HG02571 (cell line): ENCODE data around the gene TMEM139.
"Not testable (repeated sequence)": the region's sequence is repeated elsewhere in the genome, so short reads cannot be mapped to it uniquely, and the experiment has no call there.

Experiments
- ATAC-seq: cut with Tn5 transposase; IDR thresholded peaks from one replicate; pipeline ENCODE4 v1.9.1; 2021; ENCODE audit warnings: mild to moderate bottlenecking, moderate library complexity; ENCODE audit not compliant: unreplicated experiment

Gene TMEM139

GRCh38 chr7:143287935-143288826, 3.4 kb downstream of the TMEM139 start, which contains the start of gene CASP2:
Gene CASP2, plus strand, starts transcription at chr7:143288351. Its CDS starts 105 bp downstream, at chr7:143288456.
- ATAC-seq, result peak; percentile 89

DNA sequence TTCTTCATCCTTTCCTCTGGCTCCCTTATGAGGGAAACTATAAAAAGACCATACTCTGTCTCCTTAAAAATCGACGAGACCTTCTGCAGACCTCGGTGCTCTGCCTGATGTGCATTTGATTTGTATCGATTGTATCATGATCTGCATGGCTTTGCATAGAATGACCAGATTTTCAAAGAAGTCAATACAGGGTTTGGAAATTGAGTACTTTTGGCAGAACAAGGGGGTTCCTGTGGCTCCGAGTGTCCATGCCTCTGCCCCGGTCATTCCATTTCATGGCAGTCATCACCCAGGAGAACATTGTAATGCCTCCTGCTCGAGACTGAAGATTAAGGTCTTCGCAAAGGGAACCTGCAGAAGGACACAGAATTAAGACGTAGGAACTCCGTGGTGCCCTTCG, 4.1 kb downstream of the TMEM139 start:
- no peak for ATAC-seq

DNA sequence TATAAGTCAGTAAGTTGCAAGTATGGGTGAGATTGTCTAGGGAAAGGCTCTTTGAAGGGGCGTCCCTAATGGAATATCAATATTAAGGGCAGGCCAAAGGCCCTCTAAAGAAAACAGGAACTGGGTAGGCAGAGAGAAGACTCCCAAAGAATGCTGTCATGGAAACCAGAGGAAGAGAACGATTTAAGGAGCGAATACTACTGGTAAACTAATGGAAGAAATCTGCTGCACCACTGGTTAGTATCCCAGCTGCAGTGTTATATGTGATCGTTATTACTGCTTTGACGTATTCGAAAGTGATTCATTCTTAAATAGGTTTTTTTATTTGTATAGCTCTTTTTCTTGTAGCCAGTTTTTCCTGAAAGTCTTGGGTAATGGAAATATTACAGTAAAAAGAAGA, 4.7 kb downstream of the TMEM139 start:
- no peak for ATAC-seq

- not testable (repeated sequence) for ATAC-seq
Observed at GRCh38 chr7:143289888-143290287, 5.1 kb downstream of the TMEM139 start.

DNA sequence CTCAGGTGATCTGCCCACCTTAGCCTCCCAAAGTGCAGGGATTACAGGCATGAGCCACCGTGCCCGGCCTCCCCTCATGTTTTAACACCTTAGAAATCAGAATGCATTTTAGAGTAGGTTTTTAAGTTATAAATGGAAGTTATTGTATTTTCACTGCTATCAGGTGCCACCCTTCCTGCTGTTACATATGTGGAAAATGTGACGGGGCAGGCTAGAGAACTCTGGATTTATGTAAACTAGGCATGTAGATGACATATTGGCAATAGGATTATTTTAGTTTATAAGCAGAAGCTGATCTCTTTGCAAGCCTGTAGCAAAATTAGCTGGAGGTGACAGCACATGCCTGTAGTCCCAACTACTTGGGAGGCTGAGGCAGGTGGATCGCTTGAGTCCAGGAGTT, 5.5 kb downstream of the TMEM139 start:
- ATAC-seq, result no peak

DNA sequence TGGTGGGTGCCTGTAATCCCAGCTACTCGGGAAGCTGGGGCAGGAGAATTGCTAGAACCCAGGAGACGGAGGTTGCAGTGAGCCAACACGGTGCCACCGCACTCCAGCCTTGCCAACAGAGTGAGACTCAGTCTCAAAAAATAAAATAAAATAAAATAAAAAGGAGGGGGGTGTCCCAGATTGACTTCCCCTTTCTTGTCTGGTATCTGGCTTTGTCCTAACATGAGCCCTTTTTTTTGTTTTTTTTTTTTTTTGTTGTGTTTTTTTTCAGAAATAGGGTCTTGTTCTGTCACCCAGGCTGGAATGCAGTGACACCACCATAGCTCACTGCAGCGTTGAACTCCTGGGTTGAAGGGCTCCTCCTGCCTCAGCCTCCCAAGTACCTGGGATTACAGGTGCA, 8.1 kb downstream of the TMEM139 start:
- no peak for ATAC-seq

DNA sequence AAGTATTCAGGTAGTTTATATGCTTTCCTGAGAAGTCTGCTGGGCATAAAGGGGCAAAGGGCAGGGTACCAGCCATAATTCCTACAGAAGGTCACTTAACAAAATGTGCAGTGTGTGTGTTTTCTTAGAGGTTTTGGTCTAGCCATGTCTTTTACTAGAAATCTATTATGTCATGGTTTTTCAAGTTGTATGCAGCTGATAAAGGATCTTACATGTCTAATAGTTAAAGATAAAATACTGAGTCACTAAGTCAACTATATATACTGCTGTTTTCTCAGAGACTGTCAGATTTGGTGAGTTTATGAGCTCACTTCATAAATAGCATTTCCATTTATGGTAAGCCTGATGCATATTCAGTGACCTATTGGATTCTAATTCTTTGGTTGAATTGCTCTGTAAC, 11.1 kb downstream of the TMEM139 start:
- ATAC-seq, result no peak

GRCh38 chr7:143296686-143297085, 11.9 kb downstream of the TMEM139 start:
- ATAC-seq, result no peak

DNA sequence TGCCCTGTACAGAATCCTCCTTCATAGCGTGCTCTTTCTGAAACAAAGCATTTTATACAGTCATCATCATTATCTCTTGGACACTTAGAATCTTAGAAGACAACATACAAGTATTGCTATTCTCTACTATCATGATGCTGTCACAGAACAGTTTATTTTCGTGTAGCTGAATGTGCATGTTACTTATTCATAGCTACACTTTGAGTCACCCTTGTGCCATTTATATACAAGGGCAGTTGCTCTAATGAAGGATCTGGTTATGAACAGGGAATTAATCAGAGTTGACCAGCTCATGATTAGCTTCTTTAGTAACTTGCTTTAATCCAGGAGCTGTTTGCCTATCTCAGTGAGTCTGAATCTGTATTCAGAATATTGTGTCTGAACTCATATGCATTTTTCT, 14.6 kb downstream of the TMEM139 start:
- no peak for ATAC-seq

GRCh38 chr7:143299840-143300239, 15.1 kb downstream of the TMEM139 start:
- no peak for ATAC-seq

GRCh38 chr7:143300959-143301935, 16.5 kb downstream of the TMEM139 start:
- no peak for ATAC-seq

DNA sequence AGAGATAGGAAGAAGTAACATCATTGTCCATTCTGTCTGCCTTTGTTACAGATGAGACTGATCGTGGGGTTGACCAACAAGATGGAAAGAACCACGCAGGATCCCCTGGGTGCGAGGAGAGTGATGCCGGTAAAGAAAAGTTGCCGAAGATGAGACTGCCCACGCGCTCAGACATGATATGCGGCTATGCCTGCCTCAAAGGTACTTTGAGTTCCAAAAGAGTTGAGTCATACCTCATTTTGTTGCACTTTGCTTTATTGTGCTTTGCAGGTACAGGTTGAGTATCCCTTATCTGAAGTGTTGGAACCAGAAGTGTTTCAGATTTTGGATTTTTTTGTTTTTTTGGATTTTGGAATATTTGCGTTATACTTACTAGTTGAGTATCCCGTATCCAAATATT, 19.0 kb downstream of the TMEM139 start:
- ATAC-seq, result no peak

DNA sequence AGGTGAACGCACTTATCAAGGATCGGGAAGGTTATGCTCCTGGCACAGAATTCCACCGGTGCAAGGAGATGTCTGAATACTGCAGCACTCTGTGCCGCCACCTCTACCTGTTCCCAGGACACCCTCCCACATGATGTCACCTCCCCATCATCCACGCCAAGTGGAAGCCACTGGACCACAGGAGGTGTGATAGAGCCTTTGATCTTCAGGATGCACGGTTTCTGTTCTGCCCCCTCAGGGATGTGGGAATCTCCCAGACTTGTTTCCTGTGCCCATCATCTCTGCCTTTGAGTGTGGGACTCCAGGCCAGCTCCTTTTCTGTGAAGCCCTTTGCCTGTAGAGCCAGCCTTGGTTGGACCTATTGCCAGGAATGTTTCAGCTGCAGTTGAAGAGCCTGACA, 20.2 kb downstream of the TMEM139 start:
- no peak for ATAC-seq

- no peak for ATAC-seq
Observed at GRCh38 chr7:143305423-143306070, 20.8 kb downstream of the TMEM139 start.

GRCh38 chr7:143308632-143309031, 23.9 kb downstream of the TMEM139 start:
- ATAC-seq, result no peak

GRCh38 chr7:143314127-143314526, 29.4 kb downstream of the TMEM139 start:
- no peak for ATAC-seq

GRCh38 chr7:143315776-143316175, 31.0 kb downstream of the TMEM139 start, which contains the start of gene CLCN1:
Gene CLCN1, plus strand, starts transcription at chr7:143316111. Its CDS starts 102 bp downstream, at chr7:143316213.
- no peak for ATAC-seq

GRCh38 chr7:143316492-143316891, 31.7 kb downstream of the TMEM139 start:
- no peak for ATAC-seq

DNA sequence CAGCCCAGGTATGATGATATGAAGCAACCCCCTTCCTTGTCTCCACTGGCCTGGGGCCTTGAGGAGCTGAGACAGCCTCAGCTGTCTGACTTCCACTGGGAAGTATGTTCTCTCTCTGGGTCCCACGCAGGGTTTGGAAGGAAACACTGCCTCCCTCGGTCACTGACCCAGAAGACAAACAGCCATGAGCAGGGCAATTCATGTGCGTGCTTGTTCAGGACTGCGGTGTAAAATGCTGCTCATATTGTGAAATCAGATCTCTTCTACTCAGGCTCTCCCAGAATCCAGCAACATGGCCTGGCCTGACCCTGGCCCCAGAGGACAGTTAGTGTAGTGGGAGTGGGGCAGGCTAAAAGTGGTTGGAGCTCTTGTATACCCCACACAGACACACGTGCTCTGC, 33.9 kb downstream of the TMEM139 start:
- ATAC-seq, result no peak

DNA sequence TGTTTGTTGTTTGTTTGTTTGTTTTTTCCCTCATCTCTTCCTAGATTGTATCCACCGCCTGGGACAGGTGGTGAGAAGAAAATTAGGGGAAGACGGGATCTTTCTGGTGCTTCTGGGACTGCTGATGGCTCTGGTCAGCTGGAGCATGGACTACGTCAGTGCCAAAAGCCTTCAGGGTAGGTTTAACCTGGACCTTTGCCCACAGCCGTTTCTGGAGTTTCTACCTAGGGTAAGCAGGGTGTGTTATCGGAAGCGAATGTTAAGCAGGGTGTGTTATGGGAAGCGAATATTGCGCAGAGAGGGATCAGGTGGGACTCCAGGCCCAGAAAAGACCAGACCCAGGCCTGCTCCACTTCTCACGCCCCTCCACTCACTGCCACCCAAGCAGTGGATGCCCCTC, 35.9 kb downstream of the TMEM139 start:
- no peak for ATAC-seq

GRCh38 chr7:143321242-143321641, 36.5 kb downstream of the TMEM139 start:
- ATAC-seq, result no peak
